NCI-H1436 treated with DMSO at 0.1 percent for 48 hours (cell line): ENCODE data around the gene CCDC174.

Experiments used
- DNase-seq: peaks from one replicate; lab custom pipeline; 2025; lab: John Stamatoyannopoulos, UW

Gene CCDC174

GRCh38 chr3:14625443-14625842 is 26.1 kb upstream of the CCDC174 start:
- no peak for DNase-seq

GRCh38 chr3:14627815-14628214 is 23.7 kb upstream of the CCDC174 start:
- no peak for DNase-seq

DNA sequence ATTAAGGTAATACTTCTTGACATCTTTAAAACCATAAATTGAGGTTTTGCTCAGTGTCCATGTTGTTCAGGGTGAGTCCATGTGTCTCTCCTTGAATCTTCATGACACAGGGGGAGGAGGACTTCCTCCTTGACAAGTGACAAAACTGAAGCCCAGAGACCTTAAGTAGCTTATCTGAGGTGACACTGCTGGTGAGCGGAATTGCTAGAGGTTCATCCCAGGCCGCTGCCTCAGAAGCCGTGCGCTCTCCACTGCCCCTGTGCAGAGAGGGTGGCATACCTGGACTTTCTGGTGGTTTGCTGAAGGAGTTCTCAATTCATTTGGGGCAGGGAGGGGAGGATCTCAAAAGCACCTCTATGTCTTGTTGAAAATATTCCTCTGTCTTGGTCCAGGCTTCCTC is 23.2 kb upstream of the CCDC174 start:
- DNase-seq: no peak

DNA sequence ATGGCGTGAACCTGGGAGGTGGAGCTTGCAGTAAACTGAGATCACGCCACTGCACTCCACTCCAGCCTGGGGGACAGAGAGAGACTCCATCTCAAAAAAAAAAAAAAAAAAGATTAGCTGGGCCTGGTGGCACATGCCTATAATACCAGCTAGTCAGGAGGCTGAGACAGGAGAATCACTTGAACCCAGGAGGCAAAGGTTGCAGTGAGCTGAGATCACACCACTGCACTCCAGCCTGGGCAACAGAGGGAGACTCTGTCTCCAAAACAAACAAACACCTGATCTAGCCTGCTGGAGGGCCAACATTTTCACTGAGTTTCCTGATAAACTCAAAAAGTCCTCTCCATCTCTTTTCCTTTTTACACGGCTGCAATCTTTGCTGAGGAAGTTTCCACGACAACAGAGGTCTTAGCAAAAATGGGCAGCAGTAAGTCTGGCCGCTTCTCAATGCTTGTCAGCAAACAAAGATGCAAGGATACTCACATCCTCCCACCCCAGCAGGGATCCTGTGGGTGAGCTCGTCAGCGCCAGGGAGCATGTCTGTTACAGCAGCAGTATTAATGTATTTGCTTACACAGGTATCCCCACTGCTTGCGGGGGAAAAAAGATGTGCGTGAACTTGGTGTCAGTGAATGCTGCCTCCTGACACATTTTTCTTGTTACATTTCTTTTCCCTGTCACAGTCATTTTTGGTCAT is 21.0 kb upstream of the CCDC174 start:
- no peak for DNase-seq

- DNase-seq: no peak
Observed at GRCh38 chr3:14631101-14631497, 20.5 kb upstream of the CCDC174 start.

DNA sequence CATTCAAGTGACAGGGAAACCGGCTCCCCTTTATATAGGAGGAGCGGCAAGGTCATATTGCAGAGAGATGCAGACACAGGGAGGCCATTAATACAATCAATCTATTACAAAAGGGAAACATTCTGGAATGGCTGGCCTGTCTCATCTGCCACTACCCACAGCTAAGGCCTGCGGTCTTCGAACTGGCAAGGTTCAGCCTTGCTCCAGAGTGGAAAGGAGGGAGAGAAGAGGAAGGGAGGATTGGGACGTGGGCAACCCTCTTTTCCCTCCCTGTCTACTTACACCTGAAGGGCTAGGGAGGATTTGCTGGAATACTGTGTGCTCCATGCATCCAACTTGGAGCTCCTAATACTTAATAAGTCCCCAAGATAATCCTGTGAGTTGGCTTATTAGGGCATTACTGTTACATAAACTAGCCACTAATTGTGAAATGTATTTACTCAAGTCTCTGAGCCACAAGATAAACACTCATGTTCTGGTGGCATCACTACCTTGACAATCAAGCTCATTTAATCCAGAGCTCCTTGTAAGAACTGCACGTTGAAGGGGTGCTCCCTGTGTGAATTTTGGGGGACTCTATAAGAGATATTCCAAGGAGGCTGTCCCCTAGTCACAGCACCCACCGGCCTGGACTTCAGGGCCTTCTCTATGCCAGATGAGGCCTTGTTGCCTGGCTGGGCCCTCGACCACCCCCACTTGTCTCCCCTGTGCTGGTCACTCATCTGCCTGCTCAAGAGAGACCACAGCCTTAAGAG is 19.7 kb upstream of the CCDC174 start:
- DNase-seq: no peak

- DNase-seq: no peak
Observed at GRCh38 chr3:14632442-14632930, 19.1 kb upstream of the CCDC174 start.

- DNase-seq: no peak
Observed at GRCh38 chr3:14633417-14633816, 18.1 kb upstream of the CCDC174 start.

DNA sequence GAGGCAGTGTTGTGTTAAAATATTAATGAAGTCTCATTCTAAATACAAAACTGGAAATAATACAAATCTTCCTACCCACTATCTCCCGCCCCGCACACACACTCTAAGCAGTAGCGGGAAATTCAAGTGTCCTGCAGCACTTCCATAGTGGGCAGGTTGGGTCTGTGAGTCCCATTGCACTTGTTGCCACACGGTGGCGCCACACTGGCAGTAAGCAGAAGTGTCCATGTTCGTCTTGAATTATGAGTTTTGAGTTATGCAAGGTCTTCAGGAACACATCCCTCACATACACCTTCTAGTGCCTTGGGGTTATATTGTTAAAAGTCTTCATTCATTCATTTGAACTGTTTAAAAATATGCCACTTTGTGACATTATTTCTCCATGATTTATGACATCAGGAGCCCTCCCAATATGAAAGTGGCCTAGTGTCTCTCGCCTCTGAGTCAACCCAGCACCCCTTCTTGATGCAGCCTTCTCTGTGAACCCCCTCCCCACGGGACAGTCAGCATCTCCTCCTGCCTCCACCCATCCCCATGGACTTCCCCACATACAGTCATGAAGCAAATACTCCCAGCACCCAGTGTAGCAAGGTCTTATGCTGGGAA is 17.6 kb upstream of the CCDC174 start:
- DNase-seq: no peak

DNA sequence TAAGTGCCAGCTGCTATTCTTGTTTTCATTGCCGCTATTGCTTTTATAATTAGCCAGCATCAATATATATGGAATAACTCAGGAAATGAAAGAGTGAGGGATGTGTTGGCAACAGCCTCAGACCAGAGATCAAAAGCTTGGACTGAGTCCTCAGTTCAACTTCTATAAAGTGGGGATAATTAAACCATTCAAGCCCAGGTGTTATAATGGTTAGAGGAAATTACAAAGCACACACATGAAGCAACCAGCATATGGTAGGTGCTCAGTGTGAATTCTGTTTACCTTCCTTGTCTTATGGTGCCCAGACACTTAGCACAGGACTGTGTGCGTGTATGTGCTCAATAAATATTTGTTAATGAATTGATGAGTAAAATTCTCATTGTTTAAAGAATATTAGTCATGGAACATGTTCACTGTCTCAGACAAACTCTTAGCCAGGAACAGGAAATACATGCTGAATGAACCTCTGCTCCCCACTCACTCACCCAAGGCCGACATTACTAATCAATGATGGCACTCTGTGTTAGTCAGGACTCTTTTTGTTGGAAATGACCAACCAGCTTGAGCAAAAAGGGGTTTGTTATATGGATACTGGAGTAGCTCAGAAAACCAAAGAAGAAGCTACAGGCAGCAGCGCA is 16.7 kb upstream of the CCDC174 start:
- DNase-seq: no peak

DNA sequence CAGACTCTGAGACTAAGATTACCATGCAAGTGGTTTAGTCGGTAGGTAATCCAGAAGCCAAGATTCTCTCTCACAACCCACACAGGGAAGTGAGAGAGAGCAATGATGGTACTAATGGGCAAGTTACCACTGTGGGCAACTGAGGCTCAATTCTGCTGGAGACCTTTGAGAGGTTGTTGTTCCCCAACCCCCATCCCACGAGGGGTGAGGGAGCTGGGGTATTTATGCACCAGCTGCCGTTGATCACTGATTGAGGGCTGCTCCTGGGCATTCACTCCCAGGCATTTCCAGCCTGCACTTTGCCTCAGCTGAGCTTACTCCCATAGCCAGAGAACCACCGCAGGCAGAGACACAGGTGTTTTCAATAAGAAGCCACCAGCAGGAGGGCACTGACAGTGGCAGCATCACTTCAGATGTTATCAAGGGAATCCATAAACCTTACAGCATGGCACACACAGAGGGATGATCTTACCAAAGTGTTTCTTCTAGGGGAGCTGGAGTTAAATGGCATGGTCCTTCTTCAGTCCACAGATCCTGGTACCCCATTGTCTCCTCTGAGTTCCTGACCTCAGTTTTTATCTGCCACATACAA is 15.0 kb upstream of the CCDC174 start:
- no peak for DNase-seq

DNA sequence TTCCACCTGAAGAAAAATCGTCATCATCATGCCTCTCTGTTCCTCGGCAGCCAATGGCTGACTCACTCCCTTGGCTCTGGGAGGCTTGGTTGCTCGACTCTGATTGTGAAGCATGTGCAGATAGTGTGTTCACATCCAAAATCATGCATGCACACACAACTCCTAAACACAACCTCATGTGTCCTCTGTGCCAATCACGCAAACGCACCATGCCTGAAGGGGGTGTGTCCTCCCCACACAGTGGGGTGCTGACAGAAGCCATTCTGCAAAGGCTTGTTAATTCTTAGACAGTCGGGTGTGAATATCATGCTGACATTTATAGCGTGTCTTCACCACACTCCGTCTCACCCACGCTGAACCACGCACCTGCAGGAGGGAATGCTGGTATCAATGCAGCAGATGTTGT is 11.4 kb upstream of the CCDC174 start:
- no peak for DNase-seq

- no peak for DNase-seq
Observed at GRCh38 chr3:14640734-14641133, 10.8 kb upstream of the CCDC174 start.

DNA sequence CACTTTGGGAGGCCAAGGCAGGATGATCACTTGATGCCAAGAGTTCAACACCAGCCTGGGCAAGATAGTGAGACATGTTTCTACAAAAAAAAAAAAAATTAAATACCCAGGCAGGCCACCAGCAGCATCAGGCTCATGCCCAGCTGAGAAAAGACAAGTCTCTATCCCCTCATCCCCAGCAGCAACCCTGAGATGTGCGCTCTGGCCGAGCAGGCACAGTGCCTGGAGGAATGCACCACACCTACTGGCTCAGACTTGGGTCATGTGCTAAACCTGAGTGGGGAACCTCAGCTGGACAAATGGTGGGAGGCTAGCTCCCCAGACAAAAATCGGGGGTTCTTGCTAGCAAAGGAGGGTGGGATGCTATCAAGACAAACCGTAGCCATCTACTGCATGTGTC is 10.2 kb upstream of the CCDC174 start:
- no peak for DNase-seq

- DNase-seq: no peak
Observed at GRCh38 chr3:14645453-14645852, 6.1 kb upstream of the CCDC174 start.

GRCh38 chr3:14646131-14646573 is 5.4 kb upstream of the CCDC174 start:
- no peak for DNase-seq

GRCh38 chr3:14646589-14647413 is 4.8 kb upstream of the CCDC174 start:
- no peak for DNase-seq

- DNase-seq: no peak
Observed at GRCh38 chr3:14647976-14648955, 3.3 kb upstream of the CCDC174 start.

DNA sequence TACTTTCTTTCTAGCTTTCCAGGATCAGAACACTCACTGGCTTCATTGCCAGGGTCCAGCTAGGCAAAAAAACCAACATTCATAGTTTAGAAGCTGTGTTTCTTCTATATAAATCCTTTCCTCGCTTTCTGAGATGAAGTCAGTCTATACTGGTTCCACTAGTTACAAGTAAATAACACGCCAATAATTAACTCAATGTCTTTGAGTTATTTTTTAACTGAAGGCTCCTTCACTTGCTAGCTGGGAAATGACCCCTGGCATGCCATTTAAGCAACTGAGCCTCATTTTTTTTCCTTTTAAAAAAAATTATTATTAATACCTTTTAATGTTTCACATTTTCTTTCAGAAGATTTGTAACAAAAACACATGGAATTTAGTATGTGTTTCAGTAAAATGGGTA is 2.1 kb upstream of the CCDC174 start:
- DNase-seq: no peak

DNA sequence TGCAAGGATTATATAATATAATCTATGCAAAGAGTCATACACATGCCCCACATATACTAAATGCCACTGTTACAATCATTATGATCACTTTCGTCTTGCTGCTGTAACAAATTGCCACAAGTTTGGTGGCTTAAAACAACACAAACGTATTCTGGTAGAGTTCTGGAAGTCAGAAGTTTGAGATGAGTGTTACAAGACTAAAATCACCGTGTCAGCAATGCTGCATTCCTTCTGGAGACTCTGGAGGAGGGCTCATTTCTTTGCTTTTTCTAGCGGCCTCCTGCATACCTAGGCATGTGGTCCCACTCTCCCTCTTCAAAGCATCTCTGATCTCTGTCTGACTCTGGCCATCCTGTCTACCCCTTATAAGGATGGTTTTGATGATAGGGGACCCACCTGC is 1.4 kb upstream of the CCDC174 start:
- DNase-seq: no peak
